HepG2 (cell line): ENCODE results near the gene NTM. TPM values are rescaled to one million over a fixed set of nuclear protein-coding genes. Genes with fewer than 3 reads are reported as not detected.

Source experiments
- ATAC-seq: fragments of 200-7000 bp; cut with Tn5 transposase; 3 replicates; pipeline ENCODE4 v1.9.1; 2020; ENCODE audit warnings: mild to moderate bottlenecking, moderate library complexity
- BruUV-seq: library from RNA; stranded (reverse); fragments of 400-500 nt; replicated peaks from 2 replicates; lab custom pipeline; 2021; lab: Mats Ljungman, UMichigan
- CTCF ChIA-PET: fragments of 300-600 bp; formaldehyde crosslinking; extraction: SDS; loops from one replicate; lab custom pipeline; 2021; ENCODE audit warnings: low total read pairs, inconsistent platforms, low intra/inter-chr PET ratio; lab: Yijun Ruan, JAX
- POLR2A ChIA-PET: fragments of 350-600 bp; sonication (Branson Sonifier 250); formaldehyde crosslinking; loops from one replicate; lab custom pipeline; 2020; ENCODE audit warnings: antibody characterized with exemption, inconsistent platforms; lab: Yijun Ruan, JAX
- DNase-seq: peaks from one replicate; pipeline ENCODE4 v3.0.0-alpha.2; 2015; ENCODE audit warnings: low spot score
- FAIRE-seq: peaks from 3 replicates; lab custom pipeline; 2011; peaks lifted over from hg19 to GRCh38; lab: Jason Lieb, UNC
- H2AFZ ChIP-seq: one replicate; pipeline ENCODE4 v1.6.1; 2011; ENCODE audit warnings: low read length, inconsistent platforms
- H3K27ac ChIP-seq: fragments of 300-600 bp; 3 replicates; pipeline ENCODE4 v1.8.0; 2011; ENCODE audit warnings: mixed run types, mild to moderate bottlenecking, mixed read lengths, low read length, inconsistent platforms; ENCODE audit not compliant: insufficient read depth; ENCODE audit errors: extremely low read length
- H3K27me3 ChIP-seq, 2 experiments: fragments of 200-600 bp in 1 of 2; 2 replicates in 1 of 2; 3 replicates in 1 of 2; pipeline versions ENCODE4 v1.6.0 to v1.8.0; 2011; ENCODE audit warnings: low read length in 2 of 2, mild to moderate bottlenecking in 2 of 2, moderate library complexity in 2 of 2, inconsistent platforms in 1 of 2; ENCODE audit not compliant: insufficient read depth in 2 of 2, control insufficient read depth in 1 of 2
- H3K36me3 ChIP-seq, 2 experiments: fragments of 200-600 bp in 1 of 2; replicated peaks in 1 of 2; 2 replicates in 1 of 2; 3 replicates in 1 of 2; pipeline versions ENCODE4 v1.5.1 to v1.8.0; 2011; ENCODE audit warnings: low read length in 2 of 2, inconsistent platforms in 1 of 2; ENCODE audit not compliant: insufficient read depth in 2 of 2, control insufficient read depth in 1 of 2
- H3K4me1 ChIP-seq: 2 replicates; pipeline ENCODE4 v1.5.1; 2012; ENCODE audit warnings: low read length, inconsistent platforms; ENCODE audit not compliant: insufficient read depth
- H3K4me2 ChIP-seq: 2 replicates; pipeline ENCODE4 v1.6.0; 2011; ENCODE audit warnings: low read depth, low read length, inconsistent platforms
- H3K4me3 ChIP-seq, 3 experiments: fragments of 200-600 bp in 1 of 3; sonication (generic), shearing (Covaris generic) in 1 of 3; replicated peaks in 1 of 3; 2 replicates each; pipeline ENCODE4 v1.5.1; 2011 to 2016; ENCODE audit warnings: low read length in 3 of 3, inconsistent platforms in 2 of 3, low read depth in 2 of 3, mild to moderate bottlenecking in 2 of 3, control low read depth in 1 of 3, mixed read lengths in 1 of 3; ENCODE audit not compliant: insufficient read depth in 1 of 3
- H3K79me2 ChIP-seq: one replicate; pipeline ENCODE4 v1.6.1; 2011; ENCODE audit warnings: low read length, inconsistent platforms; ENCODE audit not compliant: insufficient read depth
- H3K9ac ChIP-seq: 2 replicates; pipeline ENCODE4 v1.6.0; 2011; ENCODE audit warnings: mild to moderate bottlenecking, low read depth, low read length, inconsistent platforms; ENCODE audit not compliant: insufficient read depth
- H3K9me3 ChIP-seq: 2 replicates; pipeline ENCODE4 v1.5.1; 2012; ENCODE audit warnings: mild to moderate bottlenecking, low read length
- H4K20me1 ChIP-seq: 2 replicates; pipeline ENCODE4 v1.6.0; 2011; ENCODE audit warnings: inconsistent platforms, mild to moderate bottlenecking, low read length, moderate library complexity; ENCODE audit not compliant: insufficient read depth
- ARNT ChIP-seq: fragments of 450-650 bp; IDR thresholded peaks from 2 replicates; pipeline ENCODE4 v1.6.1; 2017
- ATF7 ChIP-seq, 2 experiments: fragments of 450-650 bp in 1 of 2; sonication (generic) in 1 of 2; formaldehyde crosslinking in 1 of 2; IDR thresholded peaks; 2 replicates each; pipeline versions ENCODE4 v1.4.0 to v1.6.1; 2016 to 2020; ENCODE audit warnings: antibody characterized with exemption in 1 of 2, mild to moderate bottlenecking in 1 of 2, missing genetic modification reagents in 1 of 2
- EHMT2 ChIP-seq: fragments of 200-600 bp; sonication (generic); IDR thresholded peaks from 2 replicates; pipeline ENCODE4 v1.7.0; 2017; ENCODE audit warnings: antibody characterized with exemption, low read depth, low read length, borderline replicate concordance
- GATAD2A ChIP-seq: IDR thresholded peaks from 2 replicates; pipeline ENCODE4 v1.6.1; 2016
- KAT8 ChIP-seq: IDR thresholded peaks from 2 replicates; pipeline ENCODE4 v1.6.1; 2016; ENCODE audit warnings: missing genetic modification reagents, missing compliant biosample characterization
- KDM5B ChIP-seq: sonication (generic); formaldehyde crosslinking; IDR thresholded peaks from 2 replicates; pipeline ENCODE4 v1.4.0; 2020; ENCODE audit warnings: missing genetic modification reagents, mild to moderate bottlenecking, borderline replicate concordance
- KLF16 ChIP-seq, 2 experiments: sonication (generic) in 1 of 2; formaldehyde crosslinking in 1 of 2; IDR thresholded peaks; 2 replicates each; pipeline versions ENCODE4 v1.6.1 to v1.8.0; 2016 to 2023; ENCODE audit warnings: missing genetic modification reagents in 2 of 2, missing compliant biosample characterization in 1 of 2
- NFE2L2 ChIP-seq: fragments of 150-350 bp; IDR thresholded peaks from 2 replicates; pipeline ENCODE4 v1.6.1; 2014; ENCODE audit warnings: low read length
- NR2F2 ChIP-seq: IDR thresholded peaks from 2 replicates; pipeline ENCODE4 v1.6.1; 2012; ENCODE audit warnings: low read depth, inconsistent platforms, borderline replicate concordance
- SP140L ChIP-seq: sonication (generic); formaldehyde crosslinking; IDR thresholded peaks from 2 replicates; pipeline ENCODE4 v1.4.0; 2020; ENCODE audit warnings: missing genetic modification reagents, borderline replicate concordance
- TBX2 ChIP-seq: sonication (generic); formaldehyde crosslinking; IDR thresholded peaks from 2 replicates; pipeline ENCODE4 v1.5.0; 2020; ENCODE audit warnings: missing genetic modification reagents, mild to moderate bottlenecking, borderline replicate concordance
- YEATS2 ChIP-seq: sonication (generic); formaldehyde crosslinking; IDR thresholded peaks from 2 replicates; pipeline ENCODE4 v1.4.0; 2020; ENCODE audit warnings: missing genetic modification reagents, borderline replicate concordance
- ZFP37 ChIP-seq: sonication (generic); formaldehyde crosslinking; IDR thresholded peaks from 2 replicates; pipeline ENCODE4 v1.4.0; 2020; ENCODE audit warnings: missing genetic modification reagents, borderline replicate concordance
- ZKSCAN5 ChIP-seq: sonication (generic); formaldehyde crosslinking; IDR thresholded peaks from 2 replicates; pipeline ENCODE4 v1.5.1; 2020; ENCODE audit warnings: mild to moderate bottlenecking, missing genetic modification reagents
- WGBS: methylation state at CpG from one replicate; pipeline ENCODE4 v1.1.6; 2017; ENCODE audit warnings: low lambda C conversion rate; 5-methylcytosine and 5-hydroxymethylcytosine counted together
- in situ Hi-C: cut with HindIII; loops from 2 replicates; pipeline ENCODE4 v1.10.0; 2017; ENCODE audit warnings: low pct_unique_long_range_greater_than_20kb; ENCODE audit not compliant: extremely low pct_ligation_motif_present
- intact Hi-C: fragments of 100-400 bp; cut with micrococcal nuclease; formaldehyde crosslinking; loops from one replicate; pipeline ENCODE4 v1.10.0; 2022; ENCODE audit not compliant: unreplicated experiment
- polyA plus RNA-seq, 8 experiments: library from polyadenylated mRNA; depleted of rRNA in 3 of 8; stranded (reverse) in 7 of 8; unstranded in 1 of 8; fragments of >200 nt; fragmentation: Illumina TruSeq in 4 of 8; extraction: Trizol in 4 of 8; gene quantifications; 2 replicates each; pipeline versions ENCODE4 v1.2.1 to v1.2.3, GENCODE V29; 2011 to 2016; ENCODE audit warnings: low read depth in 4 of 8, missing spikeins in 1 of 8, mixed read lengths in 1 of 8; ENCODE audit not compliant: insufficient read depth in 1 of 8
- total RNA-seq, 5 experiments: library from RNA; depleted of rRNA; stranded (reverse); fragments of >200 nt; fragmentation: Illumina TruSeq; extraction: Trizol; gene quantifications; 2 replicates each; pipeline ENCODE4 v1.2.3, GENCODE V29; 2016; ENCODE audit warnings: low read depth in 1 of 5
- TF ChIP-seq, protein P1 (sequence below): sonication (generic); formaldehyde crosslinking; IDR thresholded peaks from 2 replicates; pipeline ENCODE4 v1.5.1; 2020; ENCODE audit warnings: missing genetic modification reagents, mild to moderate bottlenecking, borderline replicate concordance
- TF ChIP-seq, protein P2 (sequence below): sonication (generic); formaldehyde crosslinking; IDR thresholded peaks from 2 replicates; pipeline ENCODE4 v1.5.0; 2020; ENCODE audit warnings: mild to moderate bottlenecking, missing genetic modification reagents
- TF ChIP-seq, protein P3 (sequence below): conservative IDR thresholded peaks from 2 replicates; pipeline ENCODE4 v1.6.1; 2018; ENCODE audit warnings: missing genetic modification reagents

Gene NTM
- total and polyA plus RNA-seq, 2 of the 13 experiments (the other 11 are each of a cell fraction or from before 2014, with no cell fraction given): not detected

DNA sequence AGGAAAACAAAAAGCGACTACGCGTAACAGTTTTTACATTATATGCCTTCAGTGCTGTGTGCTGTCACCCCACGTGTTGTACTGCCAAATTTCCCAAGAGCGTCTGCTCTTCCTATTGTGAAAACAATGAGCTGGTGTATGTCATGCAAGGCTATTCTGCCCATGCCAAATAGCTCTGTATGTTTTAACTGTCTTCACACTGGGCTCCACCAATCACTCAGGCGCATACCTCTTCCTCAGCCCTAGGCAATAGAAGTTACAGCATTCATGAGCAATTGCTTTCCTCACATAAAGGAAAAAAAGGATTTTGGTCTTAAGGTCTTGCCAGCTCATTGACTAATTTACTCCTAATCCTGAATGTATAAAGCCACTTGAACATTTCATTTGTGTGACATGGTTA is 606.8 kb downstream of the NTM start:
- H3K9ac ChIP-seq: no peak overlapping the region
- H3K79me2 ChIP-seq: no peaks in the 10 kb centered on the region
- H2AFZ ChIP-seq: no peak overlapping the region
- no peaks in the 10 kb centered on the region for H4K20me1 ChIP-seq
- TF ChIP-seq YEATS2 (CRISPR knock-in tag): no peak
- TF ChIP-seq ARNT: no peak
- no peak for TF ChIP-seq KLF16 (CRISPR knock-in tag; IDR thresholded peaks at IDR 0.05)
- TF ChIP-seq, protein P1, sequence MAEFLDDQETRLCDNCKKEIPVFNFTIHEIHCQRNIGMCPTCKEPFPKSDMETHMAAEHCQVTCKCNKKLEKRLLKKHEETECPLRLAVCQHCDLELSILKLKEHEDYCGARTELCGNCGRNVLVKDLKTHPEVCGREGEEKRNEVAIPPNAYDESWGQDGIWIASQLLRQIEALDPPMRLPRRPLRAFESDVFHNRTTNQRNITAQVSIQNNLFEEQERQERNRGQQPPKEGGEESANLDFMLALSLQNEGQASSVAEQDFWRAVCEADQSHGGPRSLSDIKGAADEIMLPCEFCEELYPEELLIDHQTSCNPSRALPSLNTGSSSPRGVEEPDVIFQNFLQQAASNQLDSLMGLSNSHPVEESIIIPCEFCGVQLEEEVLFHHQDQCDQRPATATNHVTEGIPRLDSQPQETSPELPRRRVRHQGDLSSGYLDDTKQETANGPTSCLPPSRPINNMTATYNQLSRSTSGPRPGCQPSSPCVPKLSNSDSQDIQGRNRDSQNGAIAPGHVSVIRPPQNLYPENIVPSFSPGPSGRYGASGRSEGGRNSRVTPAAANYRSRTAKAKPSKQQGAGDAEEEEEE (CRISPR knock-in tag): no peak
- TF ChIP-seq NR2F2: no peak
- no peak for TF ChIP-seq ATF7 (IDR thresholded peaks at IDR 0.05)
- no peak for TF ChIP-seq ATF7 (CRISPR knock-in tag; IDR thresholded peaks at IDR 0.05)
- TF ChIP-seq, protein P2, sequence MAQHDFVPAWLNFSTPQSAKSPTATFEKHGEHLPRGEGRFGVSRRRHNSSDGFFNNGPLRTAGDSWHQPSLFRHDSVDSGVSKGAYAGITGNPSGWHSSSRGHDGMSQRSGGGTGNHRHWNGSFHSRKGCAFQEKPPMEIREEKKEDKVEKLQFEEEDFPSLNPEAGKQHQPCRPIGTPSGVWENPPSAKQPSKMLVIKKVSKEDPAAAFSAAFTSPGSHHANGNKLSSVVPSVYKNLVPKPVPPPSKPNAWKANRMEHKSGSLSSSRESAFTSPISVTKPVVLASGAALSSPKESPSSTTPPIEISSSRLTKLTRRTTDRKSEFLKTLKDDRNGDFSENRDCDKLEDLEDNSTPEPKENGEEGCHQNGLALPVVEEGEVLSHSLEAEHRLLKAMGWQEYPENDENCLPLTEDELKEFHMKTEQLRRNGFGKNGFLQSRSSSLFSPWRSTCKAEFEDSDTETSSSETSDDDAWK (CRISPR knock-in tag): no peak
- no peak for TF ChIP-seq KAT8 (CRISPR knock-in tag)
- no peak for TF ChIP-seq NFE2L2
- no peak for TF ChIP-seq EHMT2
- TF ChIP-seq ZKSCAN5 (CRISPR knock-in tag): no peak
- no peak for TF ChIP-seq SP140L
- TF ChIP-seq ZFP37 (CRISPR knock-in tag): no peak
- no peak for TF ChIP-seq GATAD2A
- no peak for TF ChIP-seq KDM5B (CRISPR knock-in tag)
- no peak for TF ChIP-seq TBX2 (CRISPR knock-in tag)
- TF ChIP-seq, protein P3, sequence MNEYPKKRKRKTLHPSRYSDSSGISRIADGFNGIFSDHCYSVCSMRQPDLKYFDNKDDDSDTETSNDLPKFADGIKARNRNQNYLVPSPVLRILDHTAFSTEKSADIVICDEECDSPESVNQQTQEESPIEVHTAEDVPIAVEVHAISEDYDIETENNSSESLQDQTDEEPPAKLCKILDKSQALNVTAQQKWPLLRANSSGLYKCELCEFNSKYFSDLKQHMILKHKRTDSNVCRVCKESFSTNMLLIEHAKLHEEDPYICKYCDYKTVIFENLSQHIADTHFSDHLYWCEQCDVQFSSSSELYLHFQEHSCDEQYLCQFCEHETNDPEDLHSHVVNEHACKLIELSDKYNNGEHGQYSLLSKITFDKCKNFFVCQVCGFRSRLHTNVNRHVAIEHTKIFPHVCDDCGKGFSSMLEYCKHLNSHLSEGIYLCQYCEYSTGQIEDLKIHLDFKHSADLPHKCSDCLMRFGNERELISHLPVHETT (CRISPR knock-in tag): no peak
- H3K27ac ChIP-seq: no peak overlapping the region
- CTCF ChIA-PET: no interaction called here
- no peaks in the 10 kb centered on the region for H3K36me3 ChIP-seq
- ATAC-seq (no peak), FAIRE-seq (no peak), DNase-seq (no peak)
- WGBS: 62% methylated on average over 6 of the region's 6 CpGs
- H3K9me3 ChIP-seq: no peaks in the 10 kb centered on the region
- no TSS peak for BruUV-seq
- POLR2A ChIA-PET: no interaction called here
- no peaks in the 10 kb centered on the region; a peak in 1 of 5 replicates for H3K27me3 ChIP-seq
- intact Hi-C loops (no loop called here), in situ Hi-C loops (no loop called here)
- H3K4me1 ChIP-seq: no peaks in the 10 kb centered on the region
- H3K4me3 ChIP-seq: no peak overlapping the region
- no peak overlapping the region for H3K4me2 ChIP-seq
